ENCODE results near the gene DST.

Gene DST

GRCh38 chr6:56607111-56607752 is 35.5 kb downstream of the DST start:
- H3K27ac ChIP-seq (ENCODE audit: low read depth, low read length): no peak overlapping the region

DNA sequence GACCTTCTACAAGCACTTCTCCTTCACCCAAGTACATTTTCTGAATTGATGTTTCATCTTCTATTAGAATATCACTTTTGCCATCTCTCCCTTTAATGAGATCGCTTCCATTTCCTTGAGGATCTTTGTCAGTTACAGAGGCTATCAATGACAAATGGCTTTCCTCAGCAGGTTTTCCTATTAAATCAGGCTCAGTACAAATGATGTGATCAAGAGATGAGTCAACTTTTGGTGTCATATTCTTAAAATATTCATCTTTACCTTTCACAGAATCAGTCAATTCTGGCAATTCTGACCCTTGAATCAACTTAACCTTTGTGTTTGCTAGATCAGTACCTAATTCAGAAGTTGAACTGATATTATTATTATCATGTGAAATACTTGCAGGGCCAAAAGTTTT is 37.3 kb downstream of the DST start:
- H3K27me3 ChIP-seq (ENCODE audit: control insufficient read depth, low read length): no peaks in the 10 kb centered on the region
- H3K4me3 ChIP-seq (ENCODE audit: low read length): no peak overlapping the region
- no peak overlapping the region for H3K4me2 ChIP-seq (ENCODE audit: low read length)
- no peaks in the 10 kb centered on the region for H4K20me1 ChIP-seq (ENCODE audit: control insufficient read depth, insufficient read depth, low read depth, low read length)
- no peaks in the 10 kb centered on the region for H3K79me2 ChIP-seq (ENCODE audit: control insufficient read depth, low read length)
- H3K27ac ChIP-seq (ENCODE audit: low read depth, low read length): no peak overlapping the region
- no peaks in the 10 kb centered on the region for H3K4me1 ChIP-seq (ENCODE audit: control insufficient read depth, low read length)
- TF ChIP-seq EZH2phosphoT487 (IDR thresholded peaks at IDR 0.05; ENCODE audit: borderline replicate concordance, low read length): no peak
- H3K36me3 ChIP-seq (ENCODE audit: control insufficient read depth, low read length): 0 out of 2 replicates have a peak, but pooled peaks cover 3% of the 10 kb centered on the region
- H3K9me2 ChIP-seq (replicated peaks; ENCODE audit: control insufficient read depth, low read length): no peaks in the 10 kb centered on the region
- no peaks in the 10 kb centered on the region for H3K9me3 ChIP-seq (ENCODE audit: control insufficient read depth, insufficient read depth, low read length)
- no peaks in the 10 kb centered on the region for H3F3A ChIP-seq (ENCODE audit: control insufficient read depth, insufficient read depth)

More at GRCh38 chr6:56607111-56607752, 35.5 kb downstream of the DST start:
- H3K4me3 ChIP-seq (ENCODE audit: low read length): no peak overlapping the region
- H3K27me3 ChIP-seq (ENCODE audit: control insufficient read depth, low read length): no peaks in the 10 kb centered on the region
- H3K4me1 ChIP-seq (ENCODE audit: control insufficient read depth, low read length): no peaks in the 10 kb centered on the region
- no peaks in the 10 kb centered on the region for H3K79me2 ChIP-seq (ENCODE audit: control insufficient read depth, low read length)
- TF ChIP-seq, protein P1, sequence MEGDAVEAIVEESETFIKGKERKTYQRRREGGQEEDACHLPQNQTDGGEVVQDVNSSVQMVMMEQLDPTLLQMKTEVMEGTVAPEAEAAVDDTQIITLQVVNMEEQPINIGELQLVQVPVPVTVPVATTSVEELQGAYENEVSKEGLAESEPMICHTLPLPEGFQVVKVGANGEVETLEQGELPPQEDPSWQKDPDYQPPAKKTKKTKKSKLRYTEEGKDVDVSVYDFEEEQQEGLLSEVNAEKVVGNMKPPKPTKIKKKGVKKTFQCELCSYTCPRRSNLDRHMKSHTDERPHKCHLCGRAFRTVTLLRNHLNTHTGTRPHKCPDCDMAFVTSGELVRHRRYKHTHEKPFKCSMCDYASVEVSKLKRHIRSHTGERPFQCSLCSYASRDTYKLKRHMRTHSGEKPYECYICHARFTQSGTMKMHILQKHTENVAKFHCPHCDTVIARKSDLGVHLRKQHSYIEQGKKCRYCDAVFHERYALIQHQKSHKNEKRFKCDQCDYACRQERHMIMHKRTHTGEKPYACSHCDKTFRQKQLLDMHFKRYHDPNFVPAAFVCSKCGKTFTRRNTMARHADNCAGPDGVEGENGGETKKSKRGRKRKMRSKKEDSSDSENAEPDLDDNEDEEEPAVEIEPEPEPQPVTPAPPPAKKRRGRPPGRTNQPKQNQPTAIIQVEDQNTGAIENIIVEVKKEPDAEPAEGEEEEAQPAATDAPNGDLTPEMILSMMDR (IDR thresholded peaks at IDR 0.05; ENCODE audit: low read depth, low read length, poor library complexity, severe bottlenecking): no peak
- no peak for TF ChIP-seq EZH2phosphoT487 (IDR thresholded peaks at IDR 0.05; ENCODE audit: borderline replicate concordance, low read length)
- 0 out of 2 replicates have a peak, but pooled peaks cover 3% of the 10 kb centered on the region for H3K36me3 ChIP-seq (ENCODE audit: control insufficient read depth, low read length)
- no peaks in the 10 kb centered on the region for H3K9me3 ChIP-seq (ENCODE audit: control insufficient read depth, insufficient read depth, low read length)
- no peaks in the 10 kb centered on the region for H4K20me1 ChIP-seq (ENCODE audit: control insufficient read depth, insufficient read depth, low read depth, low read length)
- no peaks in the 10 kb centered on the region for H3F3A ChIP-seq (ENCODE audit: control insufficient read depth, insufficient read depth)
- H3K9me2 ChIP-seq (replicated peaks; ENCODE audit: control insufficient read depth, low read length): no peaks in the 10 kb centered on the region
- H3K4me2 ChIP-seq (ENCODE audit: low read length): no peak overlapping the region

GRCh38 chr6:56604186-56604585 is 38.5 kb downstream of the DST start:
- Histone ChIP-seq H3K36me3 (ENCODE audit: control insufficient read depth, low read length) (0 out of 2 replicates have a peak, but pooled peaks cover 3% of the 10 kb centered on the region), H3K27me3 (ENCODE audit: control insufficient read depth, low read length) (no peaks in the 10 kb centered on the region), H3K79me2 (ENCODE audit: control insufficient read depth, low read length) (no peaks in the 10 kb centered on the region), H3K4me3 (ENCODE audit: low read length) (no peak overlapping the region), H3F3A (ENCODE audit: control insufficient read depth, insufficient read depth) (no peaks in the 10 kb centered on the region), H3K9me3 (ENCODE audit: control insufficient read depth, insufficient read depth, low read length) (no peaks in the 10 kb centered on the region), H3K4me2 (ENCODE audit: low read length) (no peak overlapping the region), H3K4me1 (ENCODE audit: control insufficient read depth, low read length) (no peaks in the 10 kb centered on the region), H3K27ac (ENCODE audit: low read depth, low read length) (no peak overlapping the region), H4K20me1 (ENCODE audit: control insufficient read depth, insufficient read depth, low read depth, low read length) (no peaks in the 10 kb centered on the region), H3K9me2 (replicated peaks; ENCODE audit: control insufficient read depth, low read length) (no peaks in the 10 kb centered on the region)
- no peak for TF ChIP-seq EZH2phosphoT487 (IDR thresholded peaks at IDR 0.05; ENCODE audit: borderline replicate concordance, low read length)
- TF ChIP-seq, protein P1 (IDR thresholded peaks at IDR 0.05; ENCODE audit: low read depth, low read length, poor library complexity, severe bottlenecking): no peak

DNA sequence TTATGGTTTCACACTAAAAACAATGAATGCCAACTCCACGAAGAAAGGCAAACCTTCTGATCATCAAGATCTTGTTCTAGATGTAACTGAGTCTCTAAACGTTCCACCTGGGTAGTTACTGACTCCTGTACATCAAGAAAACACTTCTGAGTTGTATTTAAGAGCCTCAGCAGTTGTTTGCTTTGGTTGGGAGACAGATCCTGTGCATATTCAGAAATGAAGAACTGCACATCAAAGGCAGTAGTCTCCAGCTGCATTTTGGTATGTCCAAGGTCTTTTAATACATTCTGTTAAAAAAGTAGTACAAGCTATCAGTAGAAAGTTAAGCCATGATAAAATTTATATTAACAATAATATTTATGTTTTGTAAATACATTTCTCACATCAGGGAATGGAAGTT is 41.3 kb downstream of the DST start:
- H3K36me3 ChIP-seq (ENCODE audit: control insufficient read depth, low read length): 0 out of 2 replicates have a peak, but pooled peaks cover 3% of the 10 kb centered on the region
- TF ChIP-seq, protein P1 (IDR thresholded peaks at IDR 0.05; ENCODE audit: low read depth, low read length, poor library complexity, severe bottlenecking): no peak
- TF ChIP-seq EZH2phosphoT487 (IDR thresholded peaks at IDR 0.05; ENCODE audit: borderline replicate concordance, low read length): no peak
- no peaks in the 10 kb centered on the region for H3K9me3 ChIP-seq (ENCODE audit: control insufficient read depth, insufficient read depth, low read length)
- H3K4me2 ChIP-seq (ENCODE audit: low read length): no peak overlapping the region
- H3K4me3 ChIP-seq (ENCODE audit: low read length): no peak overlapping the region
- H3K27me3 ChIP-seq (ENCODE audit: control insufficient read depth, low read length): no peaks in the 10 kb centered on the region
- H3K9me2 ChIP-seq (replicated peaks; ENCODE audit: control insufficient read depth, low read length): no peaks in the 10 kb centered on the region
- H3K79me2 ChIP-seq (ENCODE audit: control insufficient read depth, low read length): no peaks in the 10 kb centered on the region
- no peaks in the 10 kb centered on the region for H3K4me1 ChIP-seq (ENCODE audit: control insufficient read depth, low read length)
- no peaks in the 10 kb centered on the region for H4K20me1 ChIP-seq (ENCODE audit: control insufficient read depth, insufficient read depth, low read depth, low read length)
- H3K27ac ChIP-seq (ENCODE audit: low read depth, low read length): no peak overlapping the region
- no peaks in the 10 kb centered on the region for H3F3A ChIP-seq (ENCODE audit: control insufficient read depth, insufficient read depth)

All from DOHH2 (cell line).